ENCODE results near the gene OR2J3.
A peak's percentile ranks its signal among the peaks of the same experiment; 100 is the strongest.
"Not testable (repeated sequence)": the region's sequence is repeated elsewhere in the genome, so short reads cannot be mapped to it uniquely, and the experiment has no call there.

The OR2J3 gene

GRCh38 chr6:29107758-29108157 lies at the start of gene OR2J3:
OR2J3 (plus strand) TSS chr6:29108058; CDS start chr6:29111891, 3,833 bp downstream.
- no peak for DNase-seq

GRCh38 chr6:29071831-29072723 lies 35.8 kb upstream of the OR2J3 start:
- peak; percentile 44 for DNase-seq

GRCh38 chr6:29079203-29079602 lies 28.7 kb upstream of the OR2J3 start:
- DNase-seq, result no peak

- DNase-seq, result no peak
Measured at GRCh38 chr6:29081312-29081711, 26.5 kb upstream of the OR2J3 start.

GRCh38 chr6:29082457-29082856 lies 25.4 kb upstream of the OR2J3 start:
- DNase-seq, result no peak

- no peak for DNase-seq
Measured at GRCh38 chr6:29087213-29087612, 20.6 kb upstream of the OR2J3 start, which contains the start of gene OR2B3. OR2B3 (minus strand) TSS chr6:29087313; CDS start chr6:29087248, 65 bp downstream.

- DNase-seq, result no peak
Measured at GRCh38 chr6:29092957-29093356, 14.9 kb upstream of the OR2J3 start.

- no peak for DNase-seq
Measured at GRCh38 chr6:29097803-29098202, 10.1 kb upstream of the OR2J3 start.

- no peak for DNase-seq
Measured at GRCh38 chr6:29099190-29099589, 8.7 kb upstream of the OR2J3 start, which contains the start of gene OR2J1. OR2J1 (plus strand) TSS chr6:29099490; CDS start chr6:29100943, 1,453 bp downstream.

- no peak for DNase-seq
Measured at GRCh38 chr6:29112135-29112534, 4.3 kb downstream of the OR2J3 start.

GRCh38 chr6:29114964-29115363 lies 7.1 kb downstream of the OR2J3 start:
- not testable (repeated sequence) for DNase-seq

- no peak for DNase-seq
Measured at GRCh38 chr6:29129326-29130012, 21.6 kb downstream of the OR2J3 start.

- no peak for DNase-seq
Measured at GRCh38 chr6:29130644-29131043, 22.8 kb downstream of the OR2J3 start.

GRCh38 chr6:29131691-29132090 lies 23.8 kb downstream of the OR2J3 start:
- no peak for DNase-seq

- no peak for DNase-seq
Measured at GRCh38 chr6:29137724-29138123, 29.9 kb downstream of the OR2J3 start.

GRCh38 chr6:29141606-29142005 lies 33.7 kb downstream of the OR2J3 start:
- no peak for DNase-seq

GRCh38 chr6:29142309-29142708 lies 34.5 kb downstream of the OR2J3 start:
- DNase-seq, result peak; percentile 19

- DNase-seq, result no peak
Measured at GRCh38 chr6:29146179-29146578, 38.3 kb downstream of the OR2J3 start.

GRCh38 chr6:29147074-29147473 lies 39.2 kb downstream of the OR2J3 start:
- no peak for DNase-seq

GRCh38 chr6:29149444-29149843 lies 41.6 kb downstream of the OR2J3 start:
- DNase-seq, result not testable (repeated sequence)

- DNase-seq, result no peak
Measured at GRCh38 chr6:29153083-29153482, 45.2 kb downstream of the OR2J3 start.

GRCh38 chr6:29155182-29155581 lies 47.3 kb downstream of the OR2J3 start:
- DNase-seq, result not testable (repeated sequence)

- DNase-seq, result not testable (repeated sequence)
Measured at GRCh38 chr6:29159922-29160321, 52.1 kb downstream of the OR2J3 start.
